ENCODE measurements around the gene ADIPOQ. TPM values are rescaled to one million over a fixed set of nuclear protein-coding genes. Genes with fewer than 3 reads are reported as not detected.
"Not testable (repeated sequence)": the region's sequence is repeated elsewhere in the genome, so short reads cannot be mapped to it uniquely, and the experiment has no call there.

ADIPOQ gene
- total and polyA plus RNA-seq, 8 donors = under 0.01 to 11.1 (median 1.4) TPM; not detected in 1

DNA sequence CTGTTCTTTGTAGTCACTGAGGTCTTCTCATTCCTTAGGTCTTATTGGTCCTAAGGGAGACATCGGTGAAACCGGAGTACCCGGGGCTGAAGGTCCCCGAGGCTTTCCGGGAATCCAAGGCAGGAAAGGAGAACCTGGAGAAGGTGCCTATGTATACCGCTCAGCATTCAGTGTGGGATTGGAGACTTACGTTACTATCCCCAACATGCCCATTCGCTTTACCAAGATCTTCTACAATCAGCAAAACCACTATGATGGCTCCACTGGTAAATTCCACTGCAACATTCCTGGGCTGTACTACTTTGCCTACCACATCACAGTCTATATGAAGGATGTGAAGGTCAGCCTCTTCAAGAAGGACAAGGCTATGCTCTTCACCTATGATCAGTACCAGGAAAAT lies 11.6 kb downstream of the ADIPOQ start:
- DNase-seq = no peak
- Histone ChIP-seq H3K9me3 (peaks cover 0 to 9% (median 1%) of the 10 kb centered on the region in 4 donors), H3K27me3 (no peaks in the 10 kb centered on the region), H3K4me1 (no peaks in the 10 kb centered on the region), H3K36me3 (no peaks in the 10 kb centered on the region), H3K4me3 (no peak overlapping the region), H3K27ac (no peak overlapping the region)
- TF ChIP-seq CTCF (IDR thresholded peaks at IDR 0.05) (no peak), POLR2AphosphoS5 (IDR thresholded peaks at IDR 0.05) (no peak), POLR2A (IDR thresholded peaks at IDR 0.05) (no peak), EP300 (IDR thresholded peaks at IDR 0.05) (no peak)
- intact Hi-C loops (cut with DNase I; ENCODE audit: low total_unique reads) = loop anchor here (5.0 kb wide), 1 partner anchor 308 kb away; no protein-coding TSS in a partner anchor
- WGBS, 5 donors = 96 to 100% (median 98%) methylated on average over 8 of the region's 8 CpGs

- TF ChIP-seq EP300 (IDR thresholded peaks at IDR 0.05) (no peak), POLR2AphosphoS5 (IDR thresholded peaks at IDR 0.05) (no peak), CTCF (IDR thresholded peaks at IDR 0.05) (no peak), POLR2A (IDR thresholded peaks at IDR 0.05) (no peak)
- no peaks in the 10 kb centered on the region for H3K27me3 ChIP-seq
- H3K4me1 ChIP-seq = no peaks in the 10 kb centered on the region
- no peak for DNase-seq
- H3K4me3 ChIP-seq = no peak overlapping the region
- WGBS, 5 donors = 0% methylated on average over 1 of the region's 1 CpG
- peaks cover 0 to 14% (median 3%) of the 10 kb centered on the region in 4 donors for H3K9me3 ChIP-seq
- H3K27ac ChIP-seq = no peak overlapping the region
- intact Hi-C loops (cut with DNase I; ENCODE audit: low total_unique reads) = loop anchor here (5.0 kb wide), 1 partner anchor 307 kb away; no protein-coding TSS in a partner anchor
- H3K36me3 ChIP-seq = no peaks in the 10 kb centered on the region
Observed at GRCh38 chr3:186854954-186855353, 12.4 kb downstream of the ADIPOQ start.

GRCh38 chr3:186857743-186858142 lies 15.2 kb downstream of the ADIPOQ start:
- Histone ChIP-seq H3K4me3 (no peak overlapping the region), H3K27me3 (no peaks in the 10 kb centered on the region), H3K36me3 (no peaks in the 10 kb centered on the region), H3K4me1 (no peaks in the 10 kb centered on the region), H3K27ac (no peak overlapping the region), H3K9me3 (peaks cover 0 to 14% (median 3%) of the 10 kb centered on the region in 4 donors)
- DNase-seq = no peak
- intact Hi-C loops (cut with DNase I; ENCODE audit: low total_unique reads) = no loop called here
- no peak for TF ChIP-seq EP300 (IDR thresholded peaks at IDR 0.05)
- TF ChIP-seq POLR2AphosphoS5 (IDR thresholded peaks at IDR 0.05) = no peak
- no peak for TF ChIP-seq CTCF (IDR thresholded peaks at IDR 0.05)
- no peak for TF ChIP-seq POLR2A (IDR thresholded peaks at IDR 0.05)
- WGBS, 5 donors = 82 to 90% (median 88%) methylated on average over 4 of the region's 4 CpGs

GRCh38 chr3:186865215-186865853 lies 22.8 kb downstream of the ADIPOQ start:
- 60% methylated on average over 1 of the region's 13 CpGs; no CpG with 5 or more reads in 4 of the 5 donors for WGBS, 5 donors
- H3K27ac ChIP-seq; H3K4me1 ChIP-seq; DNase-seq; H3K36me3 ChIP-seq; intact Hi-C loops (cut with DNase I; ENCODE audit: low total_unique reads); H3K27me3 ChIP-seq; H3K4me3 ChIP-seq; H3K9me3 ChIP-seq: not testable (repeated sequence)

DNA sequence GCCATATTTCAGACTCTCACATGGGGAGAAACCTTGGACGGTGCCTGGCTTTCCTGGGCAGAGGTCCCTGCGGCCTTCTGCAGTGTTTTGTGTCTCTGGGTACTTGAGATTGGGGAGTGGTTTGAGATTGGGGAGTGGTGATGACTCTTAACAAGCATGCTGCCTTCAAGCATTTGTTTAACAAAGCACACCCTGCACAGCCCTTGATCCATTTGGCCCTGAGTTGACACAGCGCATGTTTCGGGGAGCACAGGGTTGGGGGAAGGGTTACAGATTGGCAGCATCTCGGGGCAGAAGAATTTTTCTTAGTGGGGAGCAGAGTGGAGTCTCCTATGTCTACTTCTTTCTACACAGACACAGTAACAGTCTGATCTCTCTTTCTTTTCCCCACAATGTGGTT lies 23.6 kb downstream of the ADIPOQ start:
- no CpG with 5 or more reads among the region's 5 CpGs for WGBS, 5 donors

More for the DNA sequence above, 23.6 kb downstream of the ADIPOQ start:
- H3K27ac ChIP-seq; intact Hi-C loops (cut with DNase I; ENCODE audit: low total_unique reads); H3K4me3 ChIP-seq; H3K36me3 ChIP-seq; H3K27me3 ChIP-seq; DNase-seq; H3K9me3 ChIP-seq: not testable (repeated sequence)
- H3K4me1 ChIP-seq = peaks cover 0 to 10% (median 2%) of the 10 kb centered on the region in 4 donors

Measured in stomach (tissue), 9 donors.